LNCaP clone FGC (cell line): ENCODE data around the gene CLEC2L.

Experiments
- DNase-seq: peaks from one replicate; pipeline ENCODE4 v3.0.0-alpha.2; 2011; ENCODE audit warnings: low read depth
- H3K4me3 ChIP-seq: 2 replicates; pipeline ENCODE4 v1.5.1; 2011; ENCODE audit warnings: mild to moderate bottlenecking, low read depth, low read length, control low read depth
- TF ChIP-seq, protein P1 (sequence below): IDR thresholded peaks from 2 replicates; pipeline ENCODE4 v1.5.1; 2012; ENCODE audit warnings: mild to moderate bottlenecking; ENCODE audit not compliant: control insufficient read depth, insufficient read depth; ENCODE audit errors: extremely low read depth

The CLEC2L gene

DNA sequence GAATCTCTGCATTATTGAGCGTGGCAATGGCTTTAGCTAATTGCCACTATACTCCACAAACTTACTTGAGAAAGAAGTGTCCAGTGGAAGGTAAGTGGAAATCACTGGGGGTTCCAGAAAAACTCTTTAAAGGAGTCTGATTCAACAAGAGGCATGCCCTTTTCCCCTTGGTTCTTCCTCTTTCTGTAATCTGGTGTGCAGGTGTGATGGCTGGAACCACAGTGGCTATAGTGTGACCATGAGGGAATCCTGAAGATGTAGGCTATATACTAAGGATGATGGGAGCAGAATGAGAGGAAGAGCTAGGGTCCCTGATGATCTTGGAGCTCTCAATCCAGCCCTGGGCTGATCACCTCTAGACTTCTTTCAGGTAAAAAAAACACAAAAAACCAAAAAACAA lies 2.0 kb upstream of the CLEC2L start:
- no peak overlapping the region for H3K4me3 ChIP-seq
- TF ChIP-seq, protein P1, sequence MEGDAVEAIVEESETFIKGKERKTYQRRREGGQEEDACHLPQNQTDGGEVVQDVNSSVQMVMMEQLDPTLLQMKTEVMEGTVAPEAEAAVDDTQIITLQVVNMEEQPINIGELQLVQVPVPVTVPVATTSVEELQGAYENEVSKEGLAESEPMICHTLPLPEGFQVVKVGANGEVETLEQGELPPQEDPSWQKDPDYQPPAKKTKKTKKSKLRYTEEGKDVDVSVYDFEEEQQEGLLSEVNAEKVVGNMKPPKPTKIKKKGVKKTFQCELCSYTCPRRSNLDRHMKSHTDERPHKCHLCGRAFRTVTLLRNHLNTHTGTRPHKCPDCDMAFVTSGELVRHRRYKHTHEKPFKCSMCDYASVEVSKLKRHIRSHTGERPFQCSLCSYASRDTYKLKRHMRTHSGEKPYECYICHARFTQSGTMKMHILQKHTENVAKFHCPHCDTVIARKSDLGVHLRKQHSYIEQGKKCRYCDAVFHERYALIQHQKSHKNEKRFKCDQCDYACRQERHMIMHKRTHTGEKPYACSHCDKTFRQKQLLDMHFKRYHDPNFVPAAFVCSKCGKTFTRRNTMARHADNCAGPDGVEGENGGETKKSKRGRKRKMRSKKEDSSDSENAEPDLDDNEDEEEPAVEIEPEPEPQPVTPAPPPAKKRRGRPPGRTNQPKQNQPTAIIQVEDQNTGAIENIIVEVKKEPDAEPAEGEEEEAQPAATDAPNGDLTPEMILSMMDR = no peak
- no peak for DNase-seq

- TF ChIP-seq, protein P1 = no peak
- no peak overlapping the region for H3K4me3 ChIP-seq
- no peak for DNase-seq
Observed at GRCh38 chr7:139522830-139523198, 671 bp upstream of the CLEC2L start.

GRCh38 chr7:139523968-139524815 lies 707 bp downstream of the CLEC2L start:
- no peak for DNase-seq
- no peak overlapping the region for H3K4me3 ChIP-seq
- TF ChIP-seq, protein P1 = no peak

- H3K4me3 ChIP-seq = no peak overlapping the region
- TF ChIP-seq, protein P1 = no peak
- no peak for DNase-seq
Observed at GRCh38 chr7:139525239-139525638, 1.8 kb downstream of the CLEC2L start.

- no peak overlapping the region for H3K4me3 ChIP-seq
- TF ChIP-seq, protein P1 = no peak
- DNase-seq = no peak
Observed at GRCh38 chr7:139525750-139526149, 2.3 kb downstream of the CLEC2L start.

DNA sequence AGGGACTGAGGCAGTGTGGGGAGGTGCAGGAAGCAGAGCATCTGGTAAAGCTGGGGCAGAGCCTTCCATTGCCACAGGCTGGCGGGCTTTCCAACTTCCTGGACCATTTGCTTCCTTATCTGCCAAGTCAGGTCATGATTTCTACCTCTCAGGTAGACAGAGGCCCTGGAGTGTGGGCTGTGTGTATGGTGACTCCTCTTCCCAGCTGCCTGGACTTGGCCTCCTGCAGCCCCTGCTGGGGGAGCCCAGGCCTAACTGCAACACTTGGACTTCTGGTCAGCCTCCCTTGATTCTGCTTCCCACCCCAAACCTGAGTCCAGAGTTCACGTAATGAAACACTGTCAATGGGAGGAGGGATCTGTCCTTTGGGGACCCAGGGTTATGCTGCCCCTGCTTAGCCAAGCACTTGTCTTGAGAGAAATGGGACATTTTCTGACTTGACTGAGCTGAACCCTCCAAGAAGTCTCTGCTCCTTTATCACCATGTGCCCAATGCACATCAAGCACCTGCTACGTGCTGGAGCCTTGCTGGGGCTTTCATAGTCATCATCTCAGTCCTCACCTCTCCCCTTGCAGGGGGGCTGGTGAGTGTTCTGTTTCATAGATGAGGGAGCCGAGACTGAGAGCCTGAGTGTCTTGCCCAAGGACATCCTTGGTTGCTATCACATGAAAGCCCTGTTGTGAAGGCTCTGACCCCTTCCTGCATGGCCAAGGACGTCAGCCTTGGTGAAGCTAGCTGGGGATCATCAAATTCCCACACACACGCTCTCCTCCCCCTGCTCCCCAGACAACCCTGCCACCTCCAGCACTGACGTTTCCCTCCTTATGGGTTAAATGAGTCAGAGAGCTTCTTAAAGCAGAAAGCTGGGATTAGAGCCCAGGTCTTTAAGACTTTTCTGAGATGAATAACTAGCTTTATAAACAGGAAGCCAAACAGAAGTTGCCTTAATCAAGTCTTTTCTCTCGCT lies 3.4 kb downstream of the CLEC2L start:
- no peak overlapping the region for H3K4me3 ChIP-seq
- DNase-seq = no peak
- TF ChIP-seq, protein P1 = no peak
